Endothelial cell of umbilical vein (primary cell): ENCODE results near the gene NOX5. TPM values are rescaled to one million over a fixed set of nuclear protein-coding genes. Genes with fewer than 3 reads are reported as not detected.

Source experiments
- BruUV-seq: library from RNA; stranded (reverse); fragments of 400-500 nt; replicated peaks from 2 replicates; lab custom pipeline; 2021; lab: Mats Ljungman, UMichigan
- CTCF ChIA-PET: fragments of 300-600, 350-600 bp; sonication (Branson Sonifier 250); formaldehyde crosslinking; loops from one replicate; lab custom pipeline; 2021; ENCODE audit warnings: antibody characterized with exemption, inconsistent platforms; lab: Charles Lee
- POLR2A ChIA-PET: fragments of 300-600, 350-600 bp; sonication (Branson Sonifier 250); formaldehyde crosslinking; loops from one replicate; lab custom pipeline; 2021; ENCODE audit warnings: antibody characterized with exemption, inconsistent platforms; lab: Charles Lee
- DNase-seq: peaks from one replicate; pipeline ENCODE4 v3.0.0-alpha.2; 2011; ENCODE audit warnings: low read depth, low spot score
- FAIRE-seq: peaks from 2 replicates; lab custom pipeline; 2011; peaks lifted over from hg19 to GRCh38; lab: Jason Lieb, UNC
- H2AFZ ChIP-seq: 2 replicates; pipeline ENCODE4 v1.6.0; 2012; ENCODE audit warnings: low read depth, low read length, control low read depth, inconsistent platforms
- H3K27ac ChIP-seq: 2 replicates; pipeline ENCODE4 v1.5.1; 2011; ENCODE audit warnings: low read depth, mild to moderate bottlenecking, control low read depth, low read length, moderate library complexity; ENCODE audit not compliant: insufficient read depth
- H3K27me3 ChIP-seq, 2 experiments: 2 replicates each; pipeline versions ENCODE4 v1.6.0 to v1.6.1; 2011; ENCODE audit warnings: low read length in 2 of 2, mixed read lengths in 1 of 2; ENCODE audit not compliant: control insufficient read depth in 2 of 2, insufficient read depth in 2 of 2
- H3K36me3 ChIP-seq, 2 experiments: 2 replicates in 1 of 2; 3 replicates in 1 of 2; pipeline ENCODE4 v1.5.1; 2011; ENCODE audit warnings: low read length in 2 of 2, mild to moderate bottlenecking in 1 of 2, moderate library complexity in 1 of 2; ENCODE audit not compliant: control insufficient read depth in 2 of 2, insufficient read depth in 2 of 2; ENCODE audit errors: extremely low read depth in 1 of 2
- H3K4me1 ChIP-seq: 3 replicates; pipeline ENCODE4 v1.5.1; 2011; ENCODE audit warnings: mild to moderate bottlenecking, low read length; ENCODE audit not compliant: control insufficient read depth, insufficient read depth; ENCODE audit errors: extremely low read depth
- H3K4me2 ChIP-seq: 2 replicates; pipeline ENCODE4 v1.6.1; 2011; ENCODE audit warnings: low read length, control low read depth, mixed read lengths; ENCODE audit not compliant: insufficient read depth
- H3K4me3 ChIP-seq, 3 experiments: fragments of 200-600 bp in 1 of 3; sonication (generic), shearing (Covaris generic) in 1 of 3; replicated peaks in 1 of 3; 2 replicates each; pipeline ENCODE4 v1.5.1; 2011 to 2016; ENCODE audit warnings: control low read depth in 3 of 3, low read length in 3 of 3, mild to moderate bottlenecking in 2 of 3, inconsistent platforms in 1 of 3, low read depth in 1 of 3, moderate library complexity in 1 of 3; ENCODE audit not compliant: insufficient read depth in 1 of 3
- H3K79me2 ChIP-seq: 2 replicates; pipeline ENCODE4 v1.6.0; 2012; ENCODE audit warnings: low read length, inconsistent platforms; ENCODE audit not compliant: control insufficient read depth, insufficient read depth
- H3K9ac ChIP-seq: replicated peaks from 2 replicates; pipeline ENCODE3; 2011; ENCODE audit warnings: low read length, control low read depth; ENCODE audit not compliant: insufficient read depth; ENCODE audit errors: extremely low read depth
- H3K9me1 ChIP-seq: replicated peaks from 3 replicates; pipeline ENCODE4 v1.6.0; 2011; ENCODE audit warnings: mild to moderate bottlenecking, low read length; ENCODE audit not compliant: control insufficient read depth, insufficient read depth; ENCODE audit errors: extremely low read depth
- H3K9me3 ChIP-seq: replicated peaks from 2 replicates; pipeline ENCODE4 v1.5.1; 2012; ENCODE audit warnings: low read length, inconsistent platforms; ENCODE audit not compliant: control insufficient read depth, insufficient read depth
- H4K20me1 ChIP-seq: replicated peaks from 2 replicates; pipeline ENCODE3; 2011; ENCODE audit warnings: mild to moderate bottlenecking, low read length; ENCODE audit not compliant: control insufficient read depth, insufficient read depth; ENCODE audit errors: extremely low read depth
- FOS ChIP-seq: IDR thresholded peaks from 2 replicates; pipeline ENCODE4 v1.6.1; 2011; ENCODE audit warnings: mild to moderate bottlenecking, low read length, moderate library complexity, borderline replicate concordance; ENCODE audit not compliant: insufficient read depth
- GATA2 ChIP-seq: IDR thresholded peaks from 2 replicates; pipeline ENCODE4 v1.7.0; 2011; ENCODE audit warnings: low read depth, mild to moderate bottlenecking, moderate library complexity, mixed read lengths, low read length; ENCODE audit not compliant: insufficient read length, insufficient read depth
- POLR2A ChIP-seq: IDR thresholded peaks from 2 replicates; pipeline ENCODE4 v1.6.1; 2012; ENCODE audit warnings: low read depth, mild to moderate bottlenecking, control low read depth, low read length
- POLR2AphosphoS5 ChIP-seq: IDR thresholded peaks from 2 replicates; pipeline ENCODE4 v1.6.1; 2012; ENCODE audit warnings: low read depth, mild to moderate bottlenecking, control low read depth, low read length, moderate library complexity; ENCODE audit not compliant: insufficient read depth
- dilution Hi-C: fragments of 300-500 bp; cut with MboI; formaldehyde crosslinking; loops from one replicate; pipeline ENCODE4 v1.15.0; 2019; ENCODE audit warnings: low sequenced_read_pairs; ENCODE audit not compliant: extremely low pct_ligation_motif_present
- intact Hi-C: fragments of 100-400 bp; cut with micrococcal nuclease; formaldehyde crosslinking; loops from one replicate; pipeline ENCODE4 v1.10.0; 2022
- polyA plus RNA-seq, 4 experiments: library from polyadenylated mRNA; depleted of rRNA in 3 of 4; stranded (reverse) in 3 of 4; unstranded in 1 of 4; fragments of >200 nt; gene quantifications; 2 replicates each; pipeline versions ENCODE4 v1.2.1 to v1.2.3, GENCODE V29; 2011 to 2012; ENCODE audit warnings: missing spikeins in 1 of 4
- total RNA-seq: library from RNA; stranded (reverse); gene quantifications from 2 replicates; pipeline ENCODE4 v1.2.3, GENCODE V29; 2021
- TF ChIP-seq, protein P1 (sequence below): IDR thresholded peaks from 2 replicates; pipeline ENCODE4 v1.6.1; 2011; ENCODE audit not compliant: insufficient read depth, insufficient read length
- TF ChIP-seq, protein P2 (sequence below), 2 donors: IDR thresholded peaks; 1 replicate in 1 of 2; 2 replicates in 1 of 2; pipeline ENCODE4 v1.5.1; 2011; ENCODE audit warnings: low read length in 2 of 2, mild to moderate bottlenecking in 2 of 2, moderate library complexity in 2 of 2, control low read depth in 1 of 2, inconsistent platforms in 1 of 2, low read depth in 1 of 2; ENCODE audit not compliant: insufficient read depth in 1 of 2; ENCODE audit errors: extremely low read depth in 1 of 2

NOX5 gene
- total and polyA plus RNA-seq, 2 donors (not counting 3 experiments of a cell fraction or from before 2014, with no cell fraction given): 0.08 TPM; not detected in 1

DNA sequence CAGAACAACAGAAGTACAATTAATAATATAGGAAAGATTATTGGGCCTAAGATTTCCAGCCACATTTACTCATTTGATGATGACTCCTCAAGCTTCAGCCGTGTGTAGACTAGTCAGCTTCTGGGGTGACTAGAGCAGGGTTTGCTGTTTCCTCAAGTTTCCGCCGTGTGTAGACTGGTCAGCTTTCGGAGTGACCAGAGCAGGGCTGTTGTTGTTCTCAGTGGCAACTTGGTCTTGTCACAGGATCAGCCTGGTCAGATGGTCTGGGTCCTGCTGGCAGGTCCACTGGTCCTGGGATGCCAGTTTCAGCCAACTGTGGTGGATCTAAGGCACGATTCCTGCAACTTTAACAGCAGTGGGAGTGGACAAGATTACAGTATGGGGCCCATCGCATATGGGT, 21.8 kb upstream of the NOX5 start:
- H3K27ac ChIP-seq: no peak overlapping the region
- no peak for FAIRE-seq
- H3K27me3 ChIP-seq: peaks cover 0 to 5% of the 10 kb centered on the region in 2 experiments
- H3K9me1 ChIP-seq: no peaks in the 10 kb centered on the region
- no TSS peak for BruUV-seq
- ChIA-PET POLR2A (no interaction called here), CTCF (no interaction called here)
- H4K20me1 ChIP-seq: no peaks in the 10 kb centered on the region
- dilution Hi-C loops (no loop called here), intact Hi-C loops (no loop called here)
- H2AFZ ChIP-seq: no peak overlapping the region
- H3K4me1 ChIP-seq: no peaks in the 10 kb centered on the region
- no peaks in the 10 kb centered on the region for H3K36me3 ChIP-seq
- no peaks in the 10 kb centered on the region for H3K79me2 ChIP-seq
- no peak overlapping the region for H3K4me2 ChIP-seq
- no peak overlapping the region for H3K4me3 ChIP-seq
- DNase-seq: no peak
- H3K9ac ChIP-seq: no peak overlapping the region
- TF ChIP-seq, protein P1, sequence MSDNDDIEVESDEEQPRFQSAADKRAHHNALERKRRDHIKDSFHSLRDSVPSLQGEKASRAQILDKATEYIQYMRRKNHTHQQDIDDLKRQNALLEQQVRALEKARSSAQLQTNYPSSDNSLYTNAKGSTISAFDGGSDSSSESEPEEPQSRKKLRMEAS: no peak
- TF ChIP-seq POLR2AphosphoS5: no peak
- TF ChIP-seq FOS: no peak
- no peaks in the 10 kb centered on the region for H3K9me3 ChIP-seq

DNA sequence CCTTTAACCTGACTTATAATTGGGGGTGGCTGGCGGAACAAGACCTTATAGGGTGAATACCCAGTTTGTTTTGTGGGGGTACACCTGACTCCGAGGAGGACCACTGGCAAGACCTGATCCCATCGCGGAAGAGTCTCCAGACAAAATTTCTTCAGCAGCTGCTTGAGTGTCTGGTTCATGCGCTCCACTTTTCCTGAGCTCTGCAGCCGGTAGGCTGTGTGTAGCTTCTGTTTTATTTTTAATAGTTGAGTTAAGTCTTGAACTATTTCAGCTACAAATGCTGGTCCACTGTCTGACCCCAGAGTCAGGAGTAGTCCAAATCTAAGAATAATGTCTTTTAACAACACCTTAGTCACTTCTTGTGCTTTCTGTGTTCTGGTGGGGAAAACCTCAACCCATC, 21.2 kb upstream of the NOX5 start:
- no peaks in the 10 kb centered on the region for H3K9me1 ChIP-seq
- H3K36me3 ChIP-seq: no peaks in the 10 kb centered on the region
- dilution Hi-C loops: no loop called here
- H3K9ac ChIP-seq: no peak overlapping the region
- no peak overlapping the region for H3K4me3 ChIP-seq
- H3K4me1 ChIP-seq: no peaks in the 10 kb centered on the region
- H3K79me2 ChIP-seq: no peaks in the 10 kb centered on the region
- H3K9me3 ChIP-seq: no peaks in the 10 kb centered on the region
- no peak overlapping the region for H3K4me2 ChIP-seq
- BruUV-seq: no TSS peak
- H3K27ac ChIP-seq: no peak overlapping the region
- no peaks in the 10 kb centered on the region for H4K20me1 ChIP-seq
- no peak for TF ChIP-seq GATA2
- TF ChIP-seq, protein P2, sequence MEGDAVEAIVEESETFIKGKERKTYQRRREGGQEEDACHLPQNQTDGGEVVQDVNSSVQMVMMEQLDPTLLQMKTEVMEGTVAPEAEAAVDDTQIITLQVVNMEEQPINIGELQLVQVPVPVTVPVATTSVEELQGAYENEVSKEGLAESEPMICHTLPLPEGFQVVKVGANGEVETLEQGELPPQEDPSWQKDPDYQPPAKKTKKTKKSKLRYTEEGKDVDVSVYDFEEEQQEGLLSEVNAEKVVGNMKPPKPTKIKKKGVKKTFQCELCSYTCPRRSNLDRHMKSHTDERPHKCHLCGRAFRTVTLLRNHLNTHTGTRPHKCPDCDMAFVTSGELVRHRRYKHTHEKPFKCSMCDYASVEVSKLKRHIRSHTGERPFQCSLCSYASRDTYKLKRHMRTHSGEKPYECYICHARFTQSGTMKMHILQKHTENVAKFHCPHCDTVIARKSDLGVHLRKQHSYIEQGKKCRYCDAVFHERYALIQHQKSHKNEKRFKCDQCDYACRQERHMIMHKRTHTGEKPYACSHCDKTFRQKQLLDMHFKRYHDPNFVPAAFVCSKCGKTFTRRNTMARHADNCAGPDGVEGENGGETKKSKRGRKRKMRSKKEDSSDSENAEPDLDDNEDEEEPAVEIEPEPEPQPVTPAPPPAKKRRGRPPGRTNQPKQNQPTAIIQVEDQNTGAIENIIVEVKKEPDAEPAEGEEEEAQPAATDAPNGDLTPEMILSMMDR (IDR thresholded peaks at IDR 0.05; ENCODE audit: extremely low read depth in 1 of 2, insufficient read depth in 1 of 2, low read depth in 1 of 2, low read length in 2 of 2): no peak
- no peak for TF ChIP-seq POLR2A
- TF ChIP-seq POLR2AphosphoS5: no peak
- peaks cover 0 to 5% of the 10 kb centered on the region in 2 experiments for H3K27me3 ChIP-seq
- H2AFZ ChIP-seq: no peak overlapping the region
- intact Hi-C loops: no loop called here
- no peak for FAIRE-seq
- POLR2A ChIA-PET: no interaction called here
- DNase-seq: no peak
- CTCF ChIA-PET: no interaction called here
